SK-N-SH (cell line): ENCODE results near the gene MAP6D1.

Source experiments
- CTCF ChIP-seq: fragments of 200-600 bp; sonication (generic); IDR thresholded peaks from 2 replicates; pipeline ENCODE4 v1.6.1; 2017; ENCODE audit warnings: antibody characterized with exemption, mild to moderate bottlenecking, moderate library complexity
- MAX ChIP-seq: IDR thresholded peaks from 2 replicates; pipeline ENCODE4 v1.4.0; 2012; ENCODE audit warnings: low read depth
- RCOR1 ChIP-seq: fragments of 150-350 bp; IDR thresholded peaks from 2 replicates; pipeline ENCODE4 v1.6.1; 2017; ENCODE audit warnings: antibody characterized with exemption, low read length
- REST ChIP-seq: IDR thresholded peaks from 2 replicates; pipeline ENCODE4 v1.6.1; 2012; ENCODE audit warnings: mild to moderate bottlenecking, low read depth, low read length, moderate library complexity

GRCh38 chr3:183854318-183855035 lies 29.1 kb upstream of the MAP6D1 start:
- TF ChIP-seq REST, result no peak
- no peak for TF ChIP-seq CTCF
- TF ChIP-seq RCOR1, result no peak
- TF ChIP-seq MAX, result no peak
